Mesendoderm (in vitro differentiated cells): ENCODE results near the gene ASIC2.

Source experiments
- DNase-seq: peaks from one replicate; pipeline ENCODE4 v3.0.0; 2013
- H2AK5ac ChIP-seq: 2 replicates; pipeline ENCODE4 v1.6.1; 2013; ENCODE audit warnings: low read length, inconsistent platforms
- H2BK120ac ChIP-seq: 2 replicates; pipeline ENCODE4 v1.6.1; 2013; ENCODE audit warnings: low read depth, mild to moderate bottlenecking, low read length, moderate library complexity, mixed read lengths
- H2BK15ac ChIP-seq: replicated peaks from 2 replicates; pipeline ENCODE4 v1.6.1; 2013; ENCODE audit warnings: low read depth, mild to moderate bottlenecking, moderate library complexity
- H2BK5ac ChIP-seq: 2 replicates; pipeline ENCODE4 v1.6.1; 2013; ENCODE audit warnings: low read length, inconsistent platforms
- H3K18ac ChIP-seq: 2 replicates; pipeline ENCODE4 v1.6.1; 2013; ENCODE audit warnings: mild to moderate bottlenecking, low read length, mixed read lengths
- H3K23ac ChIP-seq: one replicate; pipeline ENCODE4 v1.6.1; 2013; ENCODE audit warnings: low read length
- H3K27ac ChIP-seq: 2 replicates; pipeline ENCODE4 v1.5.1; 2013; ENCODE audit warnings: low read depth, mild to moderate bottlenecking, inconsistent platforms, low read length, moderate library complexity
- H3K27me3 ChIP-seq: 2 replicates; pipeline ENCODE4 v1.6.1; 2013; ENCODE audit warnings: low read length, control low read depth, mild to moderate bottlenecking, inconsistent platforms; ENCODE audit not compliant: insufficient read depth, poor library complexity
- H3K36me3 ChIP-seq: 2 replicates; pipeline ENCODE4 v1.6.1; 2013; ENCODE audit warnings: low read length, inconsistent platforms; ENCODE audit not compliant: control insufficient read depth, insufficient read depth
- H3K4ac ChIP-seq: one replicate; pipeline ENCODE4 v1.6.1; 2013; ENCODE audit warnings: low read depth, mild to moderate bottlenecking, low read length, moderate library complexity
- H3K4me1 ChIP-seq: 2 replicates; pipeline ENCODE4 v1.6.1; 2013; ENCODE audit warnings: low read depth, low read length, inconsistent platforms; ENCODE audit not compliant: control insufficient read depth
- H3K4me2 ChIP-seq: 2 replicates; pipeline ENCODE4 v1.6.1; 2013; ENCODE audit warnings: low read length
- H3K4me3 ChIP-seq: 2 replicates; pipeline ENCODE4 v1.5.1; 2013; ENCODE audit warnings: mild to moderate bottlenecking, low read length
- H3K56ac ChIP-seq: one replicate; pipeline ENCODE4 v1.6.1; 2013; ENCODE audit warnings: low read length
- H3K79me1 ChIP-seq: 2 replicates; pipeline ENCODE4 v1.6.1; 2013; ENCODE audit warnings: low read length, inconsistent platforms
- H3K79me2 ChIP-seq: 2 replicates; pipeline ENCODE4 v1.6.1; 2013; ENCODE audit warnings: mild to moderate bottlenecking, low read length; ENCODE audit not compliant: control insufficient read depth, insufficient read depth
- H3K9ac ChIP-seq: 2 replicates; pipeline ENCODE4 v1.6.1; 2013; ENCODE audit warnings: low read length, inconsistent platforms
- H4K5ac ChIP-seq: one replicate; pipeline ENCODE4 v1.6.1; 2013; ENCODE audit warnings: low read length
- H4K8ac ChIP-seq: one replicate; pipeline ENCODE4 v1.6.1; 2013; ENCODE audit warnings: low read depth, mild to moderate bottlenecking, control low read depth, low read length, moderate library complexity
- WGBS: extraction: QIAGEN DNeasy Blood & Tissue Kit; methylation state at CpG from one replicate; pipeline ENCODE4 v1.1.7; 2013; ENCODE audit warnings: low lambda C conversion rate, missing lambda C conversion rate; ENCODE audit not compliant: insufficient coverage; ENCODE audit errors: extremely low coverage; 5-methylcytosine and 5-hydroxymethylcytosine counted together

ASIC2 gene

GRCh38 chr17:33124185-33124584, 168.9 kb downstream of the ASIC2 start:
- no peak for DNase-seq
- H4K8ac ChIP-seq = no peak overlapping the region
- H3K36me3 ChIP-seq = no peaks in the 10 kb centered on the region
- H3K56ac ChIP-seq = no peak overlapping the region
- H2AK5ac ChIP-seq = no peak overlapping the region
- H3K79me1 ChIP-seq = no peaks in the 10 kb centered on the region
- H3K79me2 ChIP-seq = no peaks in the 10 kb centered on the region
- no peak overlapping the region for H3K23ac ChIP-seq
- H4K5ac ChIP-seq = no peak overlapping the region
- no peak overlapping the region for H2BK15ac ChIP-seq
- no peaks in the 10 kb centered on the region for H3K27me3 ChIP-seq
- H2BK120ac ChIP-seq = no peak overlapping the region
- no peak overlapping the region for H3K4me3 ChIP-seq
- no peak overlapping the region for H2BK5ac ChIP-seq
- no peak overlapping the region for H3K9ac ChIP-seq
- no peak overlapping the region for H3K18ac ChIP-seq
- H3K4me1 ChIP-seq = no peaks in the 10 kb centered on the region
- H3K27ac ChIP-seq = no peak overlapping the region
- no peak overlapping the region for H3K4me2 ChIP-seq
- H3K4ac ChIP-seq = no peak overlapping the region

- Histone ChIP-seq H4K8ac (no peak overlapping the region), H3K79me2 (no peaks in the 10 kb centered on the region), H3K4me3 (no peak overlapping the region), H3K18ac (no peak overlapping the region), H2BK5ac (no peak overlapping the region), H2AK5ac (no peak overlapping the region), H3K36me3 (no peaks in the 10 kb centered on the region), H3K4me1 (no peaks in the 10 kb centered on the region), H3K4ac (no peak overlapping the region), H3K23ac (no peak overlapping the region), H3K27ac (no peak overlapping the region), H3K56ac (no peak overlapping the region), H2BK120ac (no peak overlapping the region), H2BK15ac (no peak overlapping the region), H4K5ac (no peak overlapping the region), H3K27me3 (no peaks in the 10 kb centered on the region), H3K4me2 (no peak overlapping the region), H3K79me1 (no peaks in the 10 kb centered on the region), H3K9ac (no peak overlapping the region)
- WGBS = no CpG with 5 or more reads among the region's 1 CpG
- no peak for DNase-seq
These were observed 171.3 kb downstream of the ASIC2 start for GRCh38 chr17:33121756-33122155.

- Histone ChIP-seq H4K8ac (no peak overlapping the region), H3K4ac (no peak overlapping the region), H2BK15ac (no peak overlapping the region), H3K23ac (no peak overlapping the region), H3K79me2 (no peaks in the 10 kb centered on the region), H2BK5ac (no peak overlapping the region), H3K4me1 (no peaks in the 10 kb centered on the region), H3K56ac (no peak overlapping the region), H4K5ac (no peak overlapping the region), H3K36me3 (no peaks in the 10 kb centered on the region), H3K27me3 (no peaks in the 10 kb centered on the region), H2BK120ac (no peak overlapping the region), H3K27ac (no peak overlapping the region), H3K4me2 (no peak overlapping the region), H3K18ac (no peak overlapping the region), H3K9ac (no peak overlapping the region), H2AK5ac (no peak overlapping the region), H3K4me3 (no peak overlapping the region), H3K79me1 (no peaks in the 10 kb centered on the region)
- no peak for DNase-seq
- no CpG with 5 or more reads among the region's 2 CpGs for WGBS
These were observed 171.8 kb downstream of the ASIC2 start for GRCh38 chr17:33121272-33121671.

DNA sequence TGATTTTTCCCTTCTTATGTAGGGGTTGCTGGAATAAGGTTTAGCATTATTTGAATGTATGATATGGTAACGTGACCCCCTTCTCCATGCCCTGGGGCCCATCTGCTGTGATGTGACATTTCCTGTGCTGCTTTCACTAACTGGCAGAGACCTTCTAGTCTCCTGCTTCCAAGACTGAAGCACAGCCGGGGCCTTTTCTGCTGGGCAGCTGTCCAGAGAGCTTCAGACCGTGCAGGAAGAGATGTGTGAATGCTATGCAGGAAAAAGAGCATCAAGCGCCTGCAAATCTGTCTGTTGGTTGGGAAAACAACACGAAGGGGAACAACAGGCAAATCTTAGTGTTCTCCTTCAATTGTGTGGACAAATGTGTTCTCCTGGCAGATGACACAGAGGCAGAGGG, 173.0 kb downstream of the ASIC2 start:
- Histone ChIP-seq H3K36me3 (no peaks in the 10 kb centered on the region), H3K18ac (no peak overlapping the region), H2BK5ac (no peak overlapping the region), H3K23ac (no peak overlapping the region), H3K56ac (no peak overlapping the region), H2BK15ac (no peak overlapping the region), H4K8ac (no peak overlapping the region), H3K9ac (no peak overlapping the region), H3K4ac (no peak overlapping the region), H2AK5ac (no peak overlapping the region), H3K79me2 (no peaks in the 10 kb centered on the region), H3K4me2 (no peak overlapping the region), H3K27me3 (no peaks in the 10 kb centered on the region), H3K4me3 (no peak overlapping the region), H3K27ac (no peak overlapping the region), H4K5ac (no peak overlapping the region), H3K79me1 (no peaks in the 10 kb centered on the region), H3K4me1 (no peaks in the 10 kb centered on the region), H2BK120ac (no peak overlapping the region)
- no CpG with 5 or more reads among the region's 5 CpGs for WGBS
- no peak for DNase-seq

DNA sequence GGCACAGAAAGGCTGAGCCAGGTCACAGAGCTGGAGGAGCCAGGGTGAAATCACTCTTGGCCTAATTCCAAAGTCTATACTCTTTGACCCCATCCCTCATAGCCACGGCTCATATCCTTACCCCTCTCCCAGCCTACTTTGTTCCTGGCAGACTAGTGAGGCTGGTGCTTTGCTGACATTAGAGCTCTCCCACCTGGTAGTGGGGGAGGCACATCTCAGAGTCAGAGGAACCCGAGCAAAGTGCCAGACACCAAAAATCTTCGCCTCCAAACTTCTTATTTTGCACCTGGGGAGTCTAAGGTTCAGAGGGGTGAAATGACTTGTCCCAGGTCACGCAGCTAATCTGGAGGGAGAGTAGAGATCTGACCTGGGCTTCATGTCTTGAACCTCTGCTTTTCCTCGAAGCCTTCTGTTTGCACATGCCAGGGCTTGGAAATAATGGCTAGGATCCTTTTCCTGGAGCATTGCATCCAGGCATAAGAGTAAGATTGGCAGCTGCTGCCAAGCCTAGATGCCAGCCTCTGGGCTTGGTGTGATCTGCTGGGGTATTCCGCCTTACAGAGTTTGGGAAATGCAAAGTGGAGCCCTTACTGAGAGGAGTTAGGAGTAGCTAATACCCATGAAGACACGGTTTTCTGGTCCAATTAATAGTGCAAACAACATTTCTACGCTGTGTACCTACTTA, 174.6 kb downstream of the ASIC2 start:
- no peak for DNase-seq
- no peak overlapping the region for H3K4me3 ChIP-seq

DNA sequence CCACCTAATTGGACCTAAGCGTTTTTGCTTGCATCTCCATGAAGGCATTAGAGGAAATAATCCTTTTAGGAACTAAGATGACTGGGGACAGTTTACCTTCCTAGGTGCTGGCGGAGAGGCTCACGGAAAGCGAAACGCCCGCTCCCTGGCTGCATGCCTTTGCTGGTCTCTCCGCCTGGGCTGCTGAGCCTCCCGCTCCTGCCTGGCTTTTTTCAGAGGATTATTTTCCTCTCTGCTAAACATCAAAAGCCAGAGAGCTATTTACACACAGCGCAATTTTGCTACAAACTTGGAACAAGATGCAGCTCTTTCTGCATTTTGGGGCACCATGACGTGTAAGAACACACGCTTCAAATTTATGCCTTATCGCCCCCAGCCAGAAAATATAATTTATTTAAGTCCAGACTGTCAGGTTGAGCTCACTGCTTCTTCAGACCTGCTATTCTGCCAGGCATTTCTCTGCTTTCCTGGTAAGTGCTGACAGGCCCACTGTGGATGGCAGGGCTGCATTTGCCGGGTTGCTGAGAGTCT, 177.0 kb downstream of the ASIC2 start:
- Histone ChIP-seq H2BK120ac (no peak overlapping the region), H3K27me3 (no peaks in the 10 kb centered on the region), H3K18ac (no peak overlapping the region), H3K23ac (no peak overlapping the region), H2AK5ac (no peak overlapping the region), H3K4ac (no peak overlapping the region), H3K4me3 (no peak overlapping the region), H2BK15ac (no peak overlapping the region), H3K9ac (no peak overlapping the region), H4K5ac (no peak overlapping the region), H4K8ac (no peak overlapping the region), H3K27ac (no peak overlapping the region), H3K56ac (no peak overlapping the region), H2BK5ac (no peak overlapping the region), H3K79me2 (no peaks in the 10 kb centered on the region), H3K4me1 (no peaks in the 10 kb centered on the region), H3K79me1 (no peaks in the 10 kb centered on the region), H3K4me2 (no peak overlapping the region), H3K36me3 (no peaks in the 10 kb centered on the region)
- DNase-seq = no peak
- no CpG with 5 or more reads among the region's 13 CpGs for WGBS

More for the DNA sequence above, 174.6 kb downstream of the ASIC2 start:
- no peaks in the 10 kb centered on the region for H3K79me2 ChIP-seq
- no peak overlapping the region for H3K4me2 ChIP-seq
- WGBS = no CpG with 5 or more reads among the region's 8 CpGs
- no peak overlapping the region for H3K4ac ChIP-seq
- H3K27ac ChIP-seq = no peak overlapping the region
- no peak overlapping the region for H2AK5ac ChIP-seq
- H2BK120ac ChIP-seq = no peak overlapping the region
- no peak overlapping the region for H2BK15ac ChIP-seq
- H3K4me1 ChIP-seq = no peaks in the 10 kb centered on the region
- no peaks in the 10 kb centered on the region for H3K27me3 ChIP-seq
- H3K23ac ChIP-seq = no peak overlapping the region
- no peak overlapping the region for H3K56ac ChIP-seq
- H4K5ac ChIP-seq = no peak overlapping the region
- H3K9ac ChIP-seq = no peak overlapping the region
- no peak overlapping the region for H3K18ac ChIP-seq
- no peaks in the 10 kb centered on the region for H3K79me1 ChIP-seq
- H3K36me3 ChIP-seq = no peaks in the 10 kb centered on the region
- H2BK5ac ChIP-seq = no peak overlapping the region
- H4K8ac ChIP-seq = no peak overlapping the region
